ENCODE measurements around the gene CASTOR1.

CASTOR1 gene

DNA sequence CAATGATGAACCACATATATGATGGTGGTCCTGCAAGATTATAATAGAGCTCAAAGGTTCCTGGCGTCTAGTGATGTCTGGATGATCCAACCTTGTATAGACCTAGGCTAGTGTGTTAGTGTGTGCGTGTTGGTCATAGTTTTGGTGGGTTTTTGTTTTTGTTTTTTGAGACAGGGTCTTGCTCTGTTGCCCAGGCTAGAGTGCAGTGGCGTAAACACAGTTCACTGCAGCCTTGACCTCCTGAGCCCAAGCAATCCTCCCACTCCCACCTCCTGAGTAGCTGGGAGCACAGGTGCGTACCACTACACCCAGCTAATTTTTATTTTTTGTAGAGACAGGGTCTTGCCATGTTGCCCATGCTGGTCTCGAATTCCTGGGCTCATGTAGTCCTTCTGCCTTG, 9.4 kb downstream of the CASTOR1 start:
- DNase-seq (ENCODE audit: low read depth, low spot score), result no peak
- in situ Hi-C loops (cut with HindIII; ENCODE audit: low sequenced_read_pairs), result no loop called here
- no peak overlapping the region for H3K4me3 ChIP-seq (ENCODE audit: low read depth, low read length)
- TF ChIP-seq, protein P1, sequence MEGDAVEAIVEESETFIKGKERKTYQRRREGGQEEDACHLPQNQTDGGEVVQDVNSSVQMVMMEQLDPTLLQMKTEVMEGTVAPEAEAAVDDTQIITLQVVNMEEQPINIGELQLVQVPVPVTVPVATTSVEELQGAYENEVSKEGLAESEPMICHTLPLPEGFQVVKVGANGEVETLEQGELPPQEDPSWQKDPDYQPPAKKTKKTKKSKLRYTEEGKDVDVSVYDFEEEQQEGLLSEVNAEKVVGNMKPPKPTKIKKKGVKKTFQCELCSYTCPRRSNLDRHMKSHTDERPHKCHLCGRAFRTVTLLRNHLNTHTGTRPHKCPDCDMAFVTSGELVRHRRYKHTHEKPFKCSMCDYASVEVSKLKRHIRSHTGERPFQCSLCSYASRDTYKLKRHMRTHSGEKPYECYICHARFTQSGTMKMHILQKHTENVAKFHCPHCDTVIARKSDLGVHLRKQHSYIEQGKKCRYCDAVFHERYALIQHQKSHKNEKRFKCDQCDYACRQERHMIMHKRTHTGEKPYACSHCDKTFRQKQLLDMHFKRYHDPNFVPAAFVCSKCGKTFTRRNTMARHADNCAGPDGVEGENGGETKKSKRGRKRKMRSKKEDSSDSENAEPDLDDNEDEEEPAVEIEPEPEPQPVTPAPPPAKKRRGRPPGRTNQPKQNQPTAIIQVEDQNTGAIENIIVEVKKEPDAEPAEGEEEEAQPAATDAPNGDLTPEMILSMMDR (IDR thresholded peaks at IDR 0.05; ENCODE audit: low read depth, low read length), result no peak

DNA sequence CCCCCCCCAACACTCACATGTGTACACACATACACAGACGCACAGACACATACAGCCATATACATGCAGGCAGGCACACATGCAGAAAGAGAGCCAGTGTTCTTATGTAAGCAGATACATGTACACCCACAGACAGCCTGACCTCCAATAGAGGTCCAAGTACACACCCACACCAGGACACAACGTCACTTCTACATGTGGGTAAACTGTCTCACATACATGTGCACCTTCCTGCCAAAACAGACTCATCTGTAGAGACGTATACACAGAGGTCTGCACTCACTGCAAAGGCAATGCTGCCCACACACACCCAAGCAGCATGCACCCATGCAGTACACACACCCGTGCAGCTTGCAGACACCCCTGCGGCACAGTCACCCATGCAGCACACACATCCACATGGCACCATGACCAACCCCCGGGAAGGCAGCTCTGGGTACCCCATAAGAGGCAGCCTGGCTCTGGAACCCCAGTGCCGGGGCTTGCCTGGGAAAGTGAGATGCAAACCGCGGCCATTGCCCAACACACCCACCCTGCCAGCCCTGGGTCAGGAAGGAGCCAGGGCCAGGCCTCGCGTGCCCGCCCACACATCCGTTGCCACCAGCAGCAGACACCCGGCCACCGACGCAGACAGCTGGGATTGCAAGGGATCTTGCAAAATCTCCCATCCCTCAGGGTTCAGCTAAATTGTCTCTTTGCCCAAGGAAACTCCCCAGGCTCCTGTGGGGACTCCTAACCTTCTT, 10.1 kb downstream of the CASTOR1 start:
- H3K4me3 ChIP-seq (ENCODE audit: low read depth, low read length), result no peak overlapping the region
- TF ChIP-seq, protein P1 (IDR thresholded peaks at IDR 0.05; ENCODE audit: low read depth, low read length), result no peak
- DNase-seq (ENCODE audit: low read depth, low spot score), result no peak
- in situ Hi-C loops (cut with HindIII; ENCODE audit: low sequenced_read_pairs), result no loop called here

GRCh38 chr22:30277547-30278344, 11.6 kb downstream of the CASTOR1 start:
- peak; percentile 82 for DNase-seq (ENCODE audit: low read depth, low spot score)
- H3K4me3 ChIP-seq (ENCODE audit: low read depth, low read length), result no peak overlapping the region
- in situ Hi-C loops (cut with HindIII; ENCODE audit: low sequenced_read_pairs), result no loop called here
- TF ChIP-seq, protein P1 (IDR thresholded peaks at IDR 0.05; ENCODE audit: low read depth, low read length), result no peak

GRCh38 chr22:30276039-30276438, 13.3 kb downstream of the CASTOR1 start:
- in situ Hi-C loops (cut with HindIII; ENCODE audit: low sequenced_read_pairs), result no loop called here

DNA sequence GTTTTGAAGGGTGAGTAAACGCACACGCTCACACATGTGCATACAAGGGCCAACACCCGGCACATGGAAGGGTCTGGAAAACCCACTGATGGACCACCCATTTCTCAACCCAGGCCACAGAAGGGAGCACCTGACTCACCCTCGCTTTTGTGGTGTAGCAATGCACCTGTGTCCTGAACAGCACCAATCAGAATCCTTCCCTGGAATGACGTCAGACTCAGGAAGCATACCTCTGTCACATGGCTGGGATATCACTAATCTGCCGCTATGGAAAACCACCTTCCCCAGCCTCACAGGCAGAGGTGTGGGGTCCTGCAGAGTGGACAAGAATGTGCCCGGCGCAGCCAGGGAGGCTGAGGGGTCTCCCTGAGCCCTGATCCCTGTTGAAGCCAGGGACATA, 13.7 kb downstream of the CASTOR1 start:
- no peak for DNase-seq (ENCODE audit: low read depth, low spot score)
- no peak overlapping the region for H3K4me3 ChIP-seq (ENCODE audit: low read depth, low read length)
- in situ Hi-C loops (cut with HindIII; ENCODE audit: low sequenced_read_pairs), result no loop called here
- TF ChIP-seq, protein P1 (IDR thresholded peaks at IDR 0.05; ENCODE audit: low read depth, low read length), result no peak

More at GRCh38 chr22:30276039-30276438, 13.3 kb downstream of the CASTOR1 start:
- no peak for DNase-seq (ENCODE audit: low read depth, low spot score)
- H3K4me3 ChIP-seq (ENCODE audit: low read depth, low read length), result no peak overlapping the region
- TF ChIP-seq, protein P1 (IDR thresholded peaks at IDR 0.05; ENCODE audit: low read depth, low read length), result no peak

DNA sequence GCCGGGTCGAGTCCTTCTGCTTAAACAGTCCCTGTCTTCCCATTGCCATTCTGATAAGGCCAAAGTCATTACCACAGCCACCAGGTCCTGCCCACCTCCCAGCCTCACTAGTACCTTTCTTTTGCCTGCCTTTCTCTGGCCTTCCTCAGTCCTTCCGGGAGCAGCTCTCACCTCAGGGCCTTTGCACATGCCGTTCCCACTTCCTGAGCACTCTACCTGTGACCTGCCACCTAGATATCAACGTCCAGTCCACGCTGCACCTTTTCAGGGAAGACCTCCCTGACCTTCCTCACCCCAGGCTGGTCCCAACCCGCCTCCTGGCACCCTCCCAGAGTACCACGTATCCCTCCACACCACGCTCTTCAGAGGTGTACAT, 14.9 kb downstream of the CASTOR1 start:
- in situ Hi-C loops (cut with HindIII; ENCODE audit: low sequenced_read_pairs), result no loop called here
- DNase-seq (ENCODE audit: low read depth, low spot score), result no peak
- TF ChIP-seq, protein P1 (IDR thresholded peaks at IDR 0.05; ENCODE audit: low read depth, low read length), result no peak
- no peak overlapping the region for H3K4me3 ChIP-seq (ENCODE audit: low read depth, low read length)
